Panc1 (cell line): ENCODE results near the gene SCD. TPM values are rescaled to one million over a fixed set of nuclear protein-coding genes. Genes with fewer than 3 reads are reported as not detected.

Experiments used
- total RNA-seq: library from RNA; stranded (reverse); gene quantifications from one replicate; pipeline ENCODE4 v1.2.1, GENCODE V29; 2021; ENCODE audit not compliant: unreplicated experiment

The SCD gene
- total RNA-seq, 1 experiment from 2014 or later = 1,345 TPM

Other genes with a start within 250 kb of the SCD start
- 79.8 TPM for gene ERLIN1, start 161.2 kb upstream of the SCD start, total RNA-seq
- gene CHUK, start 117.6 kb upstream of the SCD start, total RNA-seq = 36.3 TPM
- gene CWF19L1, start 79.6 kb upstream of the SCD start, total RNA-seq = 33.4 TPM
- 39.3 TPM for gene BLOC1S2, start 60.6 kb upstream of the SCD start, total RNA-seq
- gene PKD2L1, start 17.0 kb upstream of the SCD start, total RNA-seq = not detected
- gene WNT8B, start 115.8 kb downstream of the SCD start, total RNA-seq = not detected
- 17.8 TPM for gene SEC31B, start 172.6 kb downstream of the SCD start, total RNA-seq
- 242 TPM for gene NDUFB8, start 182.6 kb downstream of the SCD start, total RNA-seq
- 83.1 TPM for gene HIF1AN, start 188.7 kb downstream of the SCD start, total RNA-seq